ENCODE data around the gene SCD5. TPM values are rescaled to one million over a fixed set of nuclear protein-coding genes. Genes with fewer than 3 reads are reported as not detected.

Gene SCD5
- total and polyA plus RNA-seq, 9 of the 15 experiments (the other 6 are each of a cell fraction or from before 2014, with no cell fraction given): 0.01 to 0.20 (median 0.03) TPM; not detected in 5

- intact Hi-C loops (cut with micrococcal nuclease): no loop called here
- no peak for TF ChIP-seq SLC30A9 (CRISPR knock-in tag; IDR thresholded peaks at IDR 0.05)
- no peak for TF ChIP-seq ZNF263 (CRISPR knock-in tag; IDR thresholded peaks at IDR 0.05; ENCODE audit: borderline replicate concordance)
- no peak for TF ChIP-seq ZBTB2 (IDR thresholded peaks at IDR 0.05)
- no peak for TF ChIP-seq FOS (IDR thresholded peaks at IDR 0.05; ENCODE audit: extremely low read depth, insufficient read length)
- TF ChIP-seq CBX2 (IDR thresholded peaks at IDR 0.05; ENCODE audit: insufficient read depth, low read length, poor library complexity, severe bottlenecking): no peak
- no peak for TF ChIP-seq ZFX (CRISPR knock-in tag; IDR thresholded peaks at IDR 0.05)
- TF ChIP-seq GTF2A2 (tag; IDR thresholded peaks at IDR 0.05): no peak
- TF ChIP-seq, protein P1, sequence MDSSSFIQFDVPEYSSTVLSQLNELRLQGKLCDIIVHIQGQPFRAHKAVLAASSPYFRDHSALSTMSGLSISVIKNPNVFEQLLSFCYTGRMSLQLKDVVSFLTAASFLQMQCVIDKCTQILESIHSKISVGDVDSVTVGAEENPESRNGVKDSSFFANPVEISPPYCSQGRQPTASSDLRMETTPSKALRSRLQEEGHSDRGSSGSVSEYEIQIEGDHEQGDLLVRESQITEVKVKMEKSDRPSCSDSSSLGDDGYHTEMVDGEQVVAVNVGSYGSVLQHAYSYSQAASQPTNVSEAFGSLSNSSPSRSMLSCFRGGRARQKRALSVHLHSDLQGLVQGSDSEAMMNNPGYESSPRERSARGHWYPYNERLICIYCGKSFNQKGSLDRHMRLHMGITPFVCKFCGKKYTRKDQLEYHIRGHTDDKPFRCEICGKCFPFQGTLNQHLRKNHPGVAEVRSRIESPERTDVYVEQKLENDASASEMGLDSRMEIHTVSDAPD (CRISPR knock-in tag; IDR thresholded peaks at IDR 0.05): no peak
- Histone ChIP-seq H3K4me3 (no peak overlapping the region), H3K4me2 (ENCODE audit: insufficient read depth, low read length) (no peak overlapping the region), H3K79me2 (ENCODE audit: control insufficient read depth, insufficient read depth, low read length) (no peaks in the 10 kb centered on the region), H3K9me3 (replicated peaks; ENCODE audit: control insufficient read depth, insufficient read depth, low read depth, low read length) (no peaks in the 10 kb centered on the region), H3K27ac (ENCODE audit: extremely low read depth, low read depth, low read length) (no peak overlapping the region), H4K20me1 (replicated peaks; ENCODE audit: control insufficient read depth, insufficient read depth, low read length) (no peaks in the 10 kb centered on the region), H3K9me1 (ENCODE audit: control insufficient read depth, insufficient read depth, low read length) (no peaks in the 10 kb centered on the region), H3K27me3 (ENCODE audit: control insufficient read depth in 2 of 2, insufficient read depth in 2 of 2, low read length in 2 of 2) (peaks cover 14 to 30% of the 10 kb centered on the region in 2 experiments; a peak in 4 of 5 replicates), H3K9ac (ENCODE audit: insufficient read depth in 1 of 2, low read depth in 2 of 2, low read length in 2 of 2) (no peak overlapping the region), H3K36me3 (ENCODE audit: control insufficient read depth, insufficient read depth, low read length) (no peaks in the 10 kb centered on the region), H3K4me1 (replicated peaks in 1 of 2; ENCODE audit: control insufficient read depth in 2 of 2, insufficient read depth in 2 of 2, low read length in 2 of 2) (no peaks in the 10 kb centered on the region), H2AFZ (ENCODE audit: low read depth, low read length) (no peak overlapping the region)
- FAIRE-seq (no peak), DNase-seq (ENCODE audit: extremely low read depth in 1 of 4, low spot score in 3 of 4) (no peak), ATAC-seq (no peak)
- WGBS (ENCODE audit: insufficient coverage, low coverage, missing lambda C conversion rate): 0% methylated on average over 9 of the region's 9 CpGs
- CTCF ChIA-PET (ENCODE audit: low intra/inter-chr PET ratio): no interaction called here
- POLR2A ChIA-PET: no interaction called here
- no TSS peak for BruUV-seq (replicated peaks)
- in situ Hi-C loops (cut with MboI): no loop called here
Observed at GRCh38 chr4:82626251-82626868, 172.2 kb downstream of the SCD5 start.
